T1000 (cell line): ENCODE measurements around the gene SFXN1.

Experiments used
- DNase-seq: peaks from one replicate; lab custom pipeline; 2025; ENCODE audit warnings: mixed read lengths; lab: John Stamatoyannopoulos, UW

SFXN1 gene

GRCh38 chr5:175465282-175465681 is 13.1 kb upstream of the SFXN1 start:
- no peak for DNase-seq

- DNase-seq = no peak
Observed at GRCh38 chr5:175466700-175467318, 11.6 kb upstream of the SFXN1 start.

GRCh38 chr5:175467983-175468690 is 10.2 kb upstream of the SFXN1 start:
- no peak for DNase-seq

- no peak for DNase-seq
Observed at GRCh38 chr5:175468892-175469291, 9.5 kb upstream of the SFXN1 start.

- DNase-seq = no peak
Observed at GRCh38 chr5:175469916-175470315, 8.4 kb upstream of the SFXN1 start.

DNA sequence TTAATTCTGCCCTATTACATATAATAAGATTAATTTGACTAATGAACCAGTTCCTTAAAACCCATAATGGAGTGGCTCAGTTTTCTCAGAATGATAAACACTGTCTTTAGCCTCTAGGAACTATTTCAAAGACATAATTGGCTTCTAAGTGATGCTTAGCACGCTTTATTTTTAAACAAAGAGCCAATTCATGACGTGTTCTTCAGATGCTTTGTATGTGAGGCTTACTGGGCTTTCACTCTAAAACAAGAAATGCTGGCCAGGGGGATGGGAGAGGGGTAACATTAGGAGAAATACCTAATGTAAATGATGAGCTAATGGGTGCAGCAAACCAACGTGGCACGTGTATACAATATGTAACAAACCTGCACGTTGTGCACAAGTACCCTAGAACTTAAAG is 7.6 kb upstream of the SFXN1 start:
- DNase-seq = no peak

DNA sequence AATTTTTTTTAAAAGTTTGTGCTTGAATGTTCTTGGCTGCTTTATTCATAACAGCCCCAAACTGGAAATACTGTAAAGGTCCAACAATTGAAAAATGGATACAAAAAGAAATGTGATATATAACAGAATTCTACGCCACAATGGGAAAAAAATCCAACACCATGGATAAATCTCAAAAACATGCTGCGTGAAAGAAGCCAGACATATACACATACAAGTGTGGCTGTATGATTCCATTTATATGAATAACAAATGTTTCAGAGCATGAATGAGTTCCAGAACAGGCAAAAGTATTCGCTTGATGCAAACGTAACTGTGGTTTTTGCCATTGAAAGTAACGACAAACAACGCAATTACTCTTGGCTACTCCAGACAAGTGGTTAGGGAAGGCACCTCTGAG is 7.2 kb upstream of the SFXN1 start:
- DNase-seq = no peak

GRCh38 chr5:175471628-175472027 is 6.7 kb upstream of the SFXN1 start:
- no peak for DNase-seq

DNA sequence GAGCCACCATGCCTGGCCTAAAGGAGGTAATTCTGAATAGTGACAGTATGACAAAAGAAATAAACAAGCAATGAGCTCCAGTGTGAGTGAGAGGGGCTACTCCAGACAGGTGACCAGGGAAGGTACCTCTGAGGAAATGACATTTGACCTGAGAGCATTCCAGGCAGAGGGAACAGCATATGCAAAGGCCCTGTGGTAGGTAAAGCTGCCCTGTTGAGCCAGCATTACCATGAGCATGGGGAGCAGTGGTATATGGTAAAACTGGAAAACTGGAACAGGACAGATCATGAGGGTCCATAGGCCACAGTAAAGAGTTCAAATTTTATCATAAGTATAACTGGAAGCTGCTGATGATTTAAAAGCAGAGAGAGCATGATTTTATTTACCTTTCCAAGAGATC is 6.0 kb upstream of the SFXN1 start:
- DNase-seq = no peak

- no peak for DNase-seq
Observed at GRCh38 chr5:175475248-175475647, 3.1 kb upstream of the SFXN1 start.

DNA sequence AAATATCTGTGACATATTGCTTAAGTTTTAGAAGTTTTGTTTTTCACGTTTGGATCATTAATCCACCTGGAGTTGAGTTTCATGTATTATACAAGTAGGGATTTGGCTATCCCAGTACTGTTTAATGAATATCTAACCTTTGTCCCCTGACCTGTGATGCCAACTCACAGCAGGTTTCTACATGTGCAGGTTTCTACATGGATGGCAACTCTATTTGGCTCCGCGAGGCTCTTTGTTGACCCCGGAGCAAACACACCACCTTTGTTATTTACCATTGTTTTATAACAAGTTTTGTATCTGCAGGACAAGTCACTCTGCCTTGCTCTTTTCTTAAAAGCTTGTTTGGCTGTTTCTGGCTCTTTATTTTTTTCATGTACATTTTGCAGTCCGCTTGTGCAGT is 920 bp upstream of the SFXN1 start:
- no peak for DNase-seq

DNA sequence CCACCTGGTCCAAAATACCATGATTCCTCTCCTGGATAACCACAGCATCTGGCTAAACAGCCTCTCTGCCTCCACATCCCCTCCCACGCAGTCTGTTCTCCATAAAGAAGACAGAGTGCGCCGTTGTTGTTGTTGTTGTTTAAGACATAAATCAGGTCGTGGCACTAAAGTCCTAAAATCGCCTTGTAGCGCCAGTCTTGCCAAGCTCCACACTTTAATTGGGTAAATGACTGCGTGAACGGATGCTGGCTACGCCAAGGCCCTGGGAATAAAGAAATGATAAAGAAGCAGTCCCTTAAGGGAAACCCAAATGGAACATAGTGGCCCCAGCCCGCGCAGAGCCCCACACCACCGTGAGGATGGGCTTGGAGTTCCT is 364 bp upstream of the SFXN1 start:
- DNase-seq = no peak

GRCh38 chr5:175479125-175479881 is 943 bp downstream of the SFXN1 start:
- no peak for DNase-seq

- no peak for DNase-seq
Observed at GRCh38 chr5:175483337-175483736, 5.0 kb downstream of the SFXN1 start.

DNA sequence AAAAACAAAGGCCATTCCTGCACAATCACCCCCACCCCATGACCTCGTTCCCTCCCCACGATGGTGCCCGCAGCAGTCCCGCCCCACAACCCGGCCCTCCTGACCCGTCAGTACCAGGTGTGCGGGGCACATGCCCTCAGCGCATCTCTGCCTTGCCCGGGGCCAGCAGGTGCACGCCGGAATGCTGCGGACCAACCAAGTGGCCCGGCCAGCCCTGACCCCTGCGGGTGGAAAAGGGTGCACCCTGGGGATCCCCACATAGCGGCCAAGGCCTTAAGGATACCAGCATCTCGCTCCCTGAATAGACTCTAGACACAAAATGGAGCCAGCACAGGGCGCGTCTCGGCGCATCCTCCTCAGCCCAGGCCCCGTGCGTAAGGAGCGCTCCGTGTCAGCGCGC is 6.0 kb downstream of the SFXN1 start:
- no peak for DNase-seq

GRCh38 chr5:175484829-175485228 is 6.5 kb downstream of the SFXN1 start:
- DNase-seq = no peak

DNA sequence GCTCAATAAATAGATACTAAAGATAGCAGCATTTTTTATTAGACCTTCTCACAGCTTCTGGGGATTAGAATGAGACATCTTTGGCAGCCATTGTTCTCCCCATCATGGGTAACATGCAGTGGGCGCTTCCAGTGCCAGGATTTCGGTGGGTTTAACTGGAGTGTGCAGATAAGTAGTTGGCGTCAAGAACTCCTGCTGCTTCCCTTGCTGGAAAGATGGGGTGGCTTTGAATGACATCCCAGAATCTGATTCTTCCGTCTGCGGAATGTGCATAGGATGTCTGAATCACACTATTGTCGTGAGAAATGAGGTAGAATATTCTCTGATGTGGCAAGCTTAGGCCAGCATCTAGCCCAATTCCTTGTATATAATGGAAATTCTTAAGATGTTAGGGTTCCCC is 7.3 kb downstream of the SFXN1 start:
- no peak for DNase-seq

- no peak for DNase-seq
Observed at GRCh38 chr5:175487514-175488222, 9.3 kb downstream of the SFXN1 start.

DNA sequence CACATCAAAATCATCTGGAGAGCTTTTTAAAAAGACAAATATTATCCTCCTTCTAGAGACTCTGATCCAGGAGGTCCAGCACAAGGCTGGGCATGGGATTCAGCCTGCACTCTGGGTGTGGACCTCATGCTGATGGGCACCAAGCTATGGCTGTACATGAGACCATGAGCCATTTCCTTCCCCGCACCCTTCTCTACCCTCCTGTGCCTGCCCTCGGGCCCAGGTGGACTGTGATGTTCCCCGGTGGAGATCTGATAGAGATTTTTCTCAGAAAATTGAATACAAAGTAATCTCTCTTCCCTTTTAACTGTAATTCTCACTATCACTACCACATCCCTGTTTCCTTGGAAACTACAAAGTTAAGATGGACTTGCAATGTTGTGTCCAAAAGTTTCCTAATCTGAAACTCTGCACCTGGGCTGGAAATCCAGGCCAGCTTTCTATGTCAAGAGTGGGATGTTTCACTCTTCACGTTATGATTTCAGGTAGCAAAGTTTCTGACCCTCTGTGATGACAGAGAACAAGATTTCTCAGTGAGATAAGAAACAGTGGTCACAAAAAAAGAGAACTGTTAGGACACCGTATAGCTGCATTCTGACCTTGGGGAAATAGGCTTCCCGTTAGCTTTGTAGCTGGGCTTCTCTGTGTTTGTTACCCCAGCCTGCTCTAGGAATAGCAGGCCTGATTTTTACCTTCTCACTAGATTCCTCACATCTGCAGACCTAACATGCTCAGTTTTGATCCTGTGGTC is 11.5 kb downstream of the SFXN1 start:
- no peak for DNase-seq

DNA sequence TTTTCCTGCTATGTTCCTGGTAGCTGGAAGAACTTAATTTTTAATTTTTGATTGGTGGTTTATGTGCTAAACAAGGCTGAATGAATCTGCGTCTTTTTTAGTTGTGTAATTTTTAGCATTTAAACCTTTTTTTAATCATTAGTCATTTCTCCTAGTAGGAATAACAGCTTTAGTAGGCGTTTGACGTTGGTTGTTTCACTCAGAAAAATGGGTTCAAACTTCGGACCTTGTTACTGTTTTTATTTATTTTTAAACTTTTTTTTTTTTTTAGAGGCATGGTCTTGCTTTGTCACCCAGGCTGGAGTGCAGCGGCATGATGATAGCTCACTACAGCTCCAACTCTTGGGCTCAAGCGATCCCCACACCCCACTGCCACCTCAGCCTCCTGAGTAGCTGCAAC is 12.9 kb downstream of the SFXN1 start:
- DNase-seq = no peak

DNA sequence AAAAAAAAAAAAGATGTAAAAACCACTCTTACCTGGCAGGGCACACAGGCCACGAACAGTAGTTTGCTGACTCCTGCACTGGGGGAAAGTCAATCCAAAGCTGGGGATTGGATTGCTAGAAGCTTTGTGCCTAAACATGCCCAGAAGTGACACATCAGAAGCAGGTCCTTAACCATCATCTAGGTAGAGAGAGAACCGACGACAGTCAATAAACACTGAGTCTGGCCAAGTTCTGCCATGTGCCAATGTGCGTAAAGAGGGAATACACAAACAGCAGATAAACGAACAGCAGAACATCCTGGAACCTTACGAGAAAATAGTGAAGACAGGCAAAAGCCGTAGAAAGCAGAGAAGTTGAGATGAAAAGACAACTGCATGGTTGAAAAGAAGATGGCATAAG is 14.9 kb downstream of the SFXN1 start:
- no peak for DNase-seq

- no peak for DNase-seq
Observed at GRCh38 chr5:175493726-175494125, 15.4 kb downstream of the SFXN1 start.
